Measurements from ENCODE around the gene KCNJ12.
"Not testable (repeated sequence)": the region's sequence is repeated elsewhere in the genome, so short reads cannot be mapped to it uniquely, and the experiment has no call there.

The KCNJ12 gene

DNA sequence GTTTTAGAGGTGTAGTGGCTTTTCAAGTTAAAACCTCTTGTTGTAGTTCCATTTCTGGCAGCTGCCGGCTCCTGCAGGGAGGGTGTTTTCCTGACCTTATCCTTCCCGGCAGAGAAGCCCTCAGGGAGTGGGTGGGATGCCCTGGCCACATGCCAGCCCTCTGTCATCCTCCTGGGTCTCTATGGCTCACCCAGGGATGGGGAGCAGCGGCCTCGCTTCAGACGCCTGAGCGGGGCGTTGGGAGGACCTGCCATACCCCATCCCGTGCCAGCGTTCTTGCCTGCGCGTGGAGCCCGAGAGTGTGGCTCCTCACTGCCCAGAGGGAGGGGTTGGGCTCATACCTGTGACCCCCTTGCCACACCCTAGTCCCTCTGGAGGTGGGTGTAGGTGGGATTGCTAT, 11.9 kb downstream of the KCNJ12 start:
- DNase-seq = no peak

DNA sequence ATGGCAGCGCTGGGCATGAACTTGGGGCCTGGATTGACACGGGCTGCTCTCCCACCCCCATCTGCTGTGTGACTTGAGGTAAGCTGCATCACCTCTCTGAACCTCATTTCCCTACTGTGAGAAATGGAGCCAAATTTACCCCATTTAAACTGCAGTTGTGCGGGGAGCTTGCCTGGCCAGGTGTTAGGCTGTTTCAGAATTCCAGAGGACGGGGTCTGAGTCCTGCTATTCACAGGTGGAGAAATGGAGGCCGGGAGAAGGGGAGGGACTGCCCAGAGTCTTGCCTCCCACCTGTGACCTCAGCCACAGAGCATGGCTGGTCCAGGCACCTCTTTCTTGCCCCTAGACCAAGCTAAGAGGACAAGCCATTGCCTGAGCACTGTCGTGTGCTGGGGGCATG, 12.8 kb downstream of the KCNJ12 start:
- DNase-seq = no peak

DNA sequence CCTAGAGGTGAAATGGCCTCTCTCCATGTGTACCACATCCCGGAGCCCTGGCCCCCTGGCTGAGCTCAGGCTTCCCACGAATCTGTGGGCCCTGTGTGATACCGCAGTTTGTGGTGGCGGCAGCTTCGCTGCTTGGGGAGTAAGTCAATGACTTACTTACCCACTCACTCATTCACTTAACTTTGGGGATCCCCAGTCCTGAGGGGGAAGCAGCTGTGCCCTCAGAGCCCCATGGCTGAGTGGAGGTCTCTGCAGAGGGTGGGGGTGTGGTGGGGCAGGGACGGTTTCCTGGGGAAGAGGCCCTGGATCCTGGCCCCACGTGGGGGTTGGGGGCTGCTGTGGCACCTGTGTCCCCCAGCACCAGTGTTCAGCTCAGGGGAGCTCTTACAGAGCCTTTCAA, 13.2 kb downstream of the KCNJ12 start:
- no peak for DNase-seq

DNA sequence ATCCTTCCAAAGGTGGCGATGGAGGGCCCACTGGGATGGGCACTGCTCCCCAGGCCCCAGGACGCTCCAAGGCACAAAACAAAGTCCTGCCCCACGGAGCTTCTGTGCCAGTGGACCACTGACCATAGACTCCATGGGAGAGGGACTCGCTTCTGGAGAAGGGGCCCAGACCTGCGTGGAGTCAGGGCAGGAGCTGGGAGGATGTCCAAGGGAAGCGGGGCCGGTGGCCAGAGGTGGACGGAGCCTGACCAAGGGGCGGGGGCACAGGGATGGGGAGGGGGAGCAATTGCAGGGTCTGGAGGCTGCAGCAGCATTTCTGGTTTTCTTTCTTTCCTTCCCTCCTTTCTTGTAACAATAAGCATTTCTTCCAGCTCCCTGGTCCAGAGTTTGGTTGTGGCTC, 14.1 kb downstream of the KCNJ12 start:
- DNase-seq = no peak

DNA sequence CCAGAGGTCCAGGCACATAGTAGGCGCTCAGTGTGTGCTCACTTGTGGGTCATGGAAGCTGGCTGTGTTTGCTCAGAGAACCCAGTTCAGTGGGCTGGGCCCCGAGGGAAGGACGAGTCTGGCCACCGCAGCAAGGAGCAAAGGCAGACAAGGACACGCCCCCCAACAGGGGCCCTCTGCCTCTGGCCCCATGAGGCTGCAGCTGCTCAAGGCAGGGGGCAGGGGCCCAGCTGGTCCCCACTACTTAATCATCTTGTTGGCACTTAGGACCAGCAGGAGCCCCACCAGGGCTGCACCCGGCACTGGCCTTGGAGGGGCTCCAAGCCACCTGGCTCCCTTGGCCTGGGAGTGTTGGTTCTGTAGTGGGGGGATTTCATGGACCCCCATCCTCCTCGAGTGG, 16.1 kb downstream of the KCNJ12 start:
- no peak for DNase-seq

DNA sequence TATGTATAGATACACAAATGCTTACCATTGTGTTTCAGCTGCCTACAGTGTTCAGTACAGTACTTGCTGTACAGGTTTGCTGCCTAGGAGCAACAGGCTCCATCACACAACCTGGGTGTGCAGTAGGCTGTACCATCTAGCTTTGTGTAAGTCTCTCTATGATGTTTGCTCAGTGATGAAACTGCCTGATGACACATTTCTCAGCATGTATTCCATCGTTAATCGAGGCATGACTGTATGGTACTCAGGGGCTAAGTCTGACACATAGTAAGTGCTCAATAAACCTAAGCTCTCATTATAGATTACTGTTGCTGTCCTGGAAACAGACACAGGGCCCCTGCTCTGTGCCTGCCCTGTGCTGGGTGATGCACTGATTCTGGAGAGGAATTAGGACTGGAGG, 18.1 kb downstream of the KCNJ12 start:
- no peak for DNase-seq

DNA sequence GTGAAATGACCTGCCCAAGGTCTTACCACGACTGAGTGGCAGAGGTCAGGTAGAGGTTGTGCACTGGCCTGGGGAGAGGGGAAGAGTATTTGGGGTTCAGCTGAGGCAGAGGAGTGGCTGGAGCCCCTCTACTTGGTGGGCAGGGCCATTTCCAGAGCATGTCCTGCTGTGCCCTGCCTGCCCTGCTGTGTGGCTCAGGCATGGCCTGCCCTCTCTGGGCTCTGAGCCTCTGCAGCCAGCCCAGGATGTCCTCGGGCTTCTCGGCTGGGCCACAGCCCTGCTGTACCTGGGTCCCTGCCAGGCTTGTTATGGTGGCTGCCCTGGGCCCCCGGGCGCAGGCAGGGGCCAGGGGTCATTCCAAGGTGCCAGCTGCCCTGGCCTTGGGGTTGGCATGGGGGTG, 19.6 kb downstream of the KCNJ12 start:
- DNase-seq = no peak

DNA sequence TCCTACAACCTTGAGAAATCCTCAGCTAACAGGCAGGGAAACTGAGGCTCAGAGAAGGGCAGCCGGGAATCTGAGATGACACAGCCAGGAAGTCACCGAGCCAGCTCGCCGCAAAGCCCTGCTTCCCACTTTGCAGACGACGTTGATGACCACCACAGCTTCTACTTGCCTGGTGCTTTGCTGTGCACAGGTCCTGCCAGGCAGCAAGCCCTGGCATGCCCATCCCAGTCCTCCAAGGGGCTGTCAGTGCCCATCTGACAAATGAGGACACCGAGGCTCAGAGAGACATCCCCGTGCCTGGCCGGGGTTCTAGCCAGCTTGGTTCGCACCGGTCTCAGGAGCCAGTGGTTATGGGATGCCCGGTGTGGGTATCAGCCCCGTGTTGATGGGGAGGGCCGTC, 20.1 kb downstream of the KCNJ12 start:
- no peak for DNase-seq

DNA sequence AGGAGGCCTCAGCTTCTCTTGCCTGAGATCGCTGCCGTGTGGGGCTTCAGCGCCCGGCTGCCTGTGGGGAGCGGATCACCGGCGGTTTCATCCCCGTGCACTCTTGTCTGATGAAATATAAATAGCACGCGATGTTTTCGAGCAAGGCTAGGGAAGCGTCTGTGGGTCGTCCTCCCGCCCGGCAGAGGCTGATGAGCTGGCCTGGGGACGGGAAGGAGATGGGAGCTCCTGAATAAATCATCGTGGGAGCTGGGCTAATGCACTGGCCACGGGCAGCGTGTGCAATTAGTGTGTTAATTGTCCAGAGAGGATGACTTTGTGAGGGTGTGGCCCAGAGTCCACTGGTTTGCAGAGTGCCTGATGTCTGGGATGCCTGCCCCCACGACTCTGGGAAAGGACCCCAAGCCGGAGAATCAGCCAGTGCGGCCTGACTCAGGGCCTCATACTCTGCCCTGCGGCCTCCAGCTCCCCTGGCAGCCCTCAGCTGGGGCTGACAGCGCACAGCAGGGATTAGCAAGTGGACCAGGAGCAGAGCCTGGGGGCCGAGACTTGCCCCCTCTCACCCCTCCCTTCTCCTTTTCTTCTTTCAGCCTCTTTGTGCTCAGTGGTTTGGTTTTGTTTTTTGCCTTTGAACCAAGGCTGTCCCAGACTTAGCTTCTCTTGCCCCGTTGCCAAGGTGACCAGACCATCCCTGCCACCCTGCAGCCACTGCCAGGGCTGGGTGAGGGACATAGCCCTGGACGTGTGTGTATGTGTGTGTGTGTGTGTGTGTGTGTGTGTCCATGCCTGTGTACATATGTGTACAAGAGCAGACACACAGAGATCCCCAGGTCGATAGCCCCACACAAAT, 21.4 kb downstream of the KCNJ12 start:
- DNase-seq = no peak

DNA sequence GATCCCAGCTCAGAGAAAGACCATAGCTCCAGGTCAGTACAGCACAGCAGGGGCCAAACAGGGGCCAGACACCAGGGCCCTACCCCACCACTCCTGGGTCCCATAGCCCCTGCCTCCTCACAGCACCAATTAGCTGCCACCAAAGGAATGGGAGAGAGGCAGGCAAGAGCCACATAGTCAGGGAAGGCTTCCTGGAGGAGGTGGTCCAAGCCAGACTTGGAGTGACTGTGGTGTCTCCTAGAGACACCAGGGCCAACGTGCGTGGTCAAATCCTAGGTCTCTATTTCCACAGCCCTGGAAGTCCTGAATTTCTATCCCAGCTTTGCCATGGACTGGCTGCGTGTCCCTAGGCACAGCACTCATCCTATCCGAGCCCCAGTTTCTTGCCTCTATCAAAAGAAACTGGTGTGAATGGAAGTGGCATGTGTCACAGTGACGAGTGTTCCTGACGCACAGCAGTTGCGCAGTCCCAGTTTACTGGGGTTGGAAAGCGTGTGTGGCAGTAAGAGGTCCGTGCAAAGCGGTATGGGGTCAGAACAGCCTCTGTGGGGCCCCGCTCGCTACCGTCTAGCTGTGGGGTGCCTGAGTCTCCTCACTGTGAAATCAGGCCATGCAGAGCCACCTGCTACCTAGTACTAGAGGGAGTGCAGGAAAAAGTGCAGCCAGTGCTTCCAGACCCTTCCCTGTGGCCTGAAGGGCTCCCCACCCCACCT, 23.5 kb downstream of the KCNJ12 start:
- DNase-seq = no peak

DNA sequence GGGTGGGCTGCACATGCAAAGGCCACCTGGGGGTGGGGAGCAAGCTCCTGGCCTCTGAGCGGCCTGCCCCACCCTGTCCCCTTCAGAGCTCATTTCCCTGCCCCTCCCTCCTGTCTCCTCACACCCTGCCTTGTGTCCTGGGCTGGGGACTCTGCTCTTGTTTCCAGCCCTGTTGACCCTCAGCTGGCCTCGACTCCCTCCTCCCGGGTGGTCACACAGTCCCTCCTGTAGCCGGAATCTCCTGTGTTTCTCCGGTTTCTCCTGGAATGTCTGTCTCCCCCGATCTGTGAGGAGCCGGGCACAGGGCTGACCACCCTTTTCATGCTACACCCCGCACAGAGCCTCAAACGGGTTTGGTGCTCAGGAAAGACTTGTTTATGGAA, 24.0 kb downstream of the KCNJ12 start:
- not testable (repeated sequence) for DNase-seq

DNA sequence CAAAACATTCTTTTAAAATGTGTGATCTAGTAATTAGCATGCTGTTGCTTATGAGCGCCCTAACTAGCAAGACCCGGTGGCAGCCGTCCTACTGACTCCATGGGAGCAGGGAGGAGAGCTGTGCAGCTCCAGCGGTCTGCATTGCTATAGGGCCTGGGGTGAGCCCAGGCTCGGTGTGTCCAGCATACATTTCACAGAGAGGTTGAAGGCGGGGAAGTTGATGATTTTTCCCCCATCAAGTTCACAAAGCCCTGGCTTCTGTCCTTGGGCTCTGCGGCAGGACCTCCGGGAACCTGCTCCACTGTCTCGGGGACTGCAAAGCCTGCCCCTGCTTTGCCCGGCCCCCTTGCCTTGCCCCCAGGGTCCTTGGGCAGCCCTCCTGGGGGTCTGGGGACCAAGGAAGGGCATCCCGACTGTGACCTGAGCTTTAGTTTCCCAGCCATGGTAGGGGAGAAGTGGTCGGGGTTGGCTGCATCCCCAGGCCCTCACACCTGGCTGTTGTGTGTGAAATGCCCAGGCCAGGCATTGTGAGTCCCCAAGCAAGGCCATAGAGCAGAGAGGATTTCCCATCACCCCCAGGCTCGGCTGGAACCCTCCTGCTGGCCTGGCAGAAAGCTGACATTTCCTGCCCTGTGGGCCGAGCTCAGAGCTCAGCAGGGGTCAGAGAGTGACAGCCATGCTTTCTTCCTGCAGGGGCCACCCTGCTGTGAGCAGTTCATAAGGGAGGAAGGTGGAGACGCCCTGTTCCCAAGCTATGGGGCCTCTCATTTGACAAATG, 24.8 kb downstream of the KCNJ12 start:
- no peak for DNase-seq

DNA sequence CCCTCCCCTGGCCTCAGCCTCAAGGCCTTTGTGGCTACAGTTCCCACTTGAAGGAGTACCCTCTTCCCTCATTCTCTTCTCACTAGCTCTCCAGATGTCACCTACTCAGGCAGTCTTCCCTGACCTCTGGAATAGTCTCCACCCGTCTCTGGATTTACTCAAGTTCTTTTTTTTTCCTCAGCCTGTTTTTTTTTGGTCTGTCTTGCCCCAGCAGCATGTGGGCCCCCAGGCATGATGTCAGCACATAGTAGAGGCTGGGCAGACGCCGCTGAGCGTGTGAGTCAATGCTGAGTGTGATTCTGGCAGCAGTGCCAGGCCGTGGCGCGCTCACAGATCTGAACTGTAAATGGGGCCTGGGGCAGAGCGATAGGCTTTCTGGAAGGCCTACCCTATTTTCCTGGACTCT, 26.0 kb downstream of the KCNJ12 start:
- not testable (repeated sequence) for DNase-seq

DNA sequence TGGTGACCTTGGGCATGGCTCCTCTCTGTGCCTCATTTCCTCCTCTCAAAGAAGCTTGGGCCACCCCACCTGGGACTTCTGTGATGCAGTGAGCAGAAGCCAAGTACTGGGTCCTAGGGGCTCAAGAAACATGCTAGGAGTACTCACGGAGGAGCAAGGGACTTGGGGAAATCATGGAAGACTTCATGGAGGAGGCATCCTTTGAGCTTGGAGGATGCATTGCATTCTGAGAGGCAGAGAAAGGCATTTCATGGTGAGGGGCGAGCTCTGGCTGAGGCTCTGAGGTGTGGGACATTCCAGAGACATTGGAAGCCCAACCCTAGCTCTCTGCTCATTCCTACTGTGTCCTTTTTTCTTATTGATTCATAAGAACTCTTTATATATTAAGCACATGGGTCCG, 26.8 kb downstream of the KCNJ12 start:
- not testable (repeated sequence) for DNase-seq

DNA sequence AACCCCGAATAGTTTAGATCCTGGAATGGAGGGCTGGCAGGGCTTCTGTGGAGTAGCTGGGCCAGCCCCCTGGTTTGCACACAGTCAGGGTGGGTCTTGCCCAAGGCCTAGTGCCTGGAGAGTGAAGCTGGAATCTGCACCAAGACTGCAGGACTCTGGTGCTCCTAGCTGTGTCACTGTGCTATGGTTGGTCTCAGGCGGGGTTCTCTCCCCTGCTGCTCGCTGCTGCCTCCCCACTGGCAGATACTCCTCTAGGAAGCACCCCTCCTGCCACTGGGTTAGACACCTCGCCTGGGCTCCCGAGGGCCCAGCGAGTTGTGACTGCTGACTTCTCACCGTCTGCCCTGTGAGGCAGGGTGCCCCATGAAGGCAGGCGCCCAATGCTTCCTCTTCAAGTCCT, 27.9 kb downstream of the KCNJ12 start:
- not testable (repeated sequence) for DNase-seq

DNA sequence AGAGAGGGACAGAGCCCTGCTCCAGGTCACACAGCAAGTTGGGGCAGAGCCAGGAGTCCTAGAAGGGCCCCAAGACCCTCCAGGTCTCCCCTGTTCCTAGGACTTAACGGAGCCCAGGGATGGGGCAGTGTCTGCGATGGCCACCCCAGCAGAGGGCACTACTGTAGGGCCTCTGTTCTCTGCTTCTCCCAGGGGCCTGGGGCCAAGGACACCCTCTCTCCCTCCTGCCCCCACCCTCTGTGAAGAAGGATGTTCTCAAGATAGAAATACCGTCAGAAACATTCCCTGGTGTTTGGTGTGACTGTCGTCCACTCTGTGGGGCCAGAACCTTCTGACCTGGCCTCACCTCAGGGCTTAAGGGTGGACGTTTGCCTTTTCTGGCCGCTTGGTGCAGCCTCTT, 28.4 kb downstream of the KCNJ12 start:
- DNase-seq = not testable (repeated sequence)

DNA sequence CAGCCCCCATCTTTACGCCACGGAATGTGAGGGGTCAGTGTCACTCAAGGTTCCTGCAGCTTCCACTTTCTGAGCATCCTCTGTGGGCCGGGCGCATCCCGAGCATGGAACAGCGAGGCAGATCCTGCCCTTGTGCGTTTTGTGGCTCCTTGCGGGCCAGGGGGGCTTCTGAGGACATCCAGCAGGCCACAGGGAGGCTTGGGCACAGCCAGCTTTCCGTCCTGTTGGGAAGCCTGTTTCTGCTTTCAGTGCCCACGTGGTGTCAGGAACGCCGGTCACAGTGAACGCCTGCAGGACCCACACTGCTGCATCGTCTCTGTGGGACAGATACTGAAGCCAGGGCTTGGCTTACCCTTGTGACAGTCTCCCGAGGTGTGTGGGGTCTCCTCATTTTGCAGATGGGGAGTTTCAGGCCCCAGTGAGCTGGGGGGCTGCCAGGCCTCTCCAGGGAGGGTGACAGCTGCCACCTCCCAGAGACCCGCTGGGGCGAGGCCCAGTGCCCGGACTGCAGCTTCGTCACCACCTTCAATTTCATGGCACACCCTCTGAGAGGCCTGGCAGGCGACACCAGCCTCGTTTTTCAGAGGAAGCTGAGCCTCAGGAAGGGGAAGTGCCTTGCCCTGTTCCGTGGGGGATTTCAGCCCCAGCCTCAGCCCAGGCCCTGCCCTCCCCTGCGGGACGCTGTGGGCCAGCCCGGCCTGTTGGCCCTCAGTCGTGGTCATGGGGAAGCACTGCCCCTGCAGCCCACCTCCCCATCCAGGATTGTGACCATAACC, 29.0 kb downstream of the KCNJ12 start:
- not testable (repeated sequence) for DNase-seq

DNA sequence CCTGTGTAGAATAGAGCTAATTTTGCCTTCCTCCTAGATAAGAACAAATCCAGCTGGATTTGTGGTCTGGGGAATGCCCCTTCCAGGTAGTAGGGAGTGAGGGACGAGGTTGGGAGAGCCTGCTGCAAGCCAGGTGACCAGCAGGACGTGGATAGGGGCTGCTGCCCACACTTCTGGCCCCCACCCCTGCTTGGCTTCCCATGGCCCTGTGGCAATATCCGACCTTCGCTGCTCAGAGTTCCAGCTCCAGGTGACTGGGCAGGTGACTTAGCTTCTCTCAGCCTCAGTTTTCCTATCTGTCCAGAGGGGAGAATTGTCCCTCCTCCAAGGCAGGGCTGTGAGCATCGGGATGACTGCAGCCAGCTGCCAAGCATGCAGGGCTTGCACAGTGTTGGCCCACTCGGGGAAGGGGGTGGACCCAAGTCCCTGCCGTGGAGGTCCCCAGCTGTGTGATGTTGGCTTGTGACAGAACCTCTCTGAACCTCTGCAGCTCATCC, 29.8 kb downstream of the KCNJ12 start:
- DNase-seq = not testable (repeated sequence)

DNA sequence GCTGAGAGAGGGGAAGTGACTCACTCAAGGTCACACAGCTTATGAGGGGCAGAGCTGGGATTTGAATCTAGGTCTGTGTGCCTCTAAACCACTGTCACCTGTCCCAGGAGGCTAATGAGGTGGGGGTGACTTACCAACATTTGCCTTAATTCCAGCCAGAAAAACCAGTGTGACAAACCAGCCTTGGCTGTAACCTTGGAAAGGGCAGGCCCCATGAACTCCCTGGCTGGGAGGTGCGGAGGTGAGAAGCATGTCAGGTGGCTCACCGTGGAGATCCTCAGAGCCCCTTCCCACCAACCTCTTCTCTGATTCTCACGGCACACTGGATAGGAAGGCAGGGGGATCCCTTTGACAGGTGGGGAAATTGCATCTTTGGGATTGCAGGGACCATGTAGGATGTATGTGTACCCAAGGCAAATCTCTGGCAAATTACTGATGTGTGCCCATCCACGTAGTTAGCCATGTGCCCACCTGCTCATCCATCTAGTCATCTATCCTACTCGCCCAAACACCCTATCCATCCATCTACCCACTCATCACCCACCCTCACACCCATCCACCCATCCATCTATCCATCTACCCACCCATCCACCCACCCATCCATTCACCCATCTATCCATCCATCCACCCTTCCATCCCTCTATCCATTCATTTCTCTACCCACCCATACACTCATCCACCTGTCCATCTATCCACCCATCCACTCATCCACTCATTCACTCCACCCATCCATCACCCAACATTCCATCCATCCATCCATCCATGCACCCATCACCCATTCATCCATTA, 30.7 kb downstream of the KCNJ12 start:
- not testable (repeated sequence) for DNase-seq

DNA sequence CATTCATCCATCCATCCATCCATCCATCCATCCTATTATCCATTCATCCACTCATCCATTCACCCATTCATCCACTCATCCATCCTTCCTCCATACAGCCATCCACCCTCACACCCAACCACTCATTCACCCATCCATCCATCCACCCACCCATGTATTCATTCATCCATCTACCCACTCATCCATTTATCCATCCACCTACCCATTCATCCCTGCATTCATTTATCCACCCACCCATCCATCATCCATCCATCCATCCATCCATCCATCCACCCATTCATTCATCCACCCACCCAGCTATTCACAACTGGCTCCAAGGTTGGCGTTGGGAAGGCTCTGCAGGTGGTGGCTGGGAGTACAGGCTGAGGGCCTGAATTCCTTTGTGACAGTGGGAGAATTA, 31.6 kb downstream of the KCNJ12 start:
- DNase-seq = not testable (repeated sequence)

DNA sequence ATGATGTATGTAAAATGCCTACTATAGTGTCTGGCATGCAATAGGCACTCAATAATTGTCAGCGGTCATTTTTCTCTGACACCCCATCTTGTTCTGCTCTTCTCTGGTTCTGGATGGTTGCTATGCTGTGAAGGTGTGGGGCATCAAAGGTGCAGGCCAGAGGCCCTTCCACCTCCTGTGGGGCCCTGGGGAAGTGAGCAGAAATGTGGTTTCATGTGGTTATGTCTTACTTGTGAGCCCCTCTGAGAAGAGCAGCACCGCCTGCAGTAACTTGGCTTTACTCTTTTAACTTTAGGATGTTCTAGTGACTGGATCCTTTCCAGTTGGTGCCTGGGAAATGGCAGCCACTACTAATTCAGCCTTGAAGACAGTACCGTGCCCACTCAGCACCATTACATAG, 32.1 kb downstream of the KCNJ12 start:
- DNase-seq = not testable (repeated sequence)

All from CD4-positive, alpha-beta T cell treated with Interleukin-17A for 1 hour (primary cell).